Liver (tissue), 9 donors: ENCODE data around the gene ZNF844. TPM values are rescaled to one million over a fixed set of nuclear protein-coding genes. Genes with fewer than 3 reads are reported as not detected.
A peak's percentile ranks its signal among the peaks of the same experiment; 100 is the strongest.

ENCODE experiments used
- DNase-seq: peaks from one replicate; pipeline ENCODE4 v3.0.0-alpha.2; 2017; ENCODE audit warnings: low spot score
- H3K27ac ChIP-seq, 2 donors: one replicate each; pipeline ENCODE4 v1.7.0; 2013; ENCODE audit warnings: inconsistent platforms in 2 of 2, low read length in 2 of 2, control low read depth in 1 of 2, low read depth in 1 of 2, mild to moderate bottlenecking in 1 of 2
- H3K27me3 ChIP-seq, 4 donors: one replicate each; pipeline versions ENCODE4 v1.6.1 to v1.7.0; 2013; ENCODE audit warnings: low read length in 3 of 4, inconsistent platforms in 1 of 4, mild to moderate bottlenecking in 1 of 4, moderate library complexity in 1 of 4; ENCODE audit not compliant: control insufficient read depth in 4 of 4, insufficient read depth in 4 of 4
- H3K36me3 ChIP-seq, 4 donors: one replicate each; pipeline versions ENCODE4 v1.6.1 to v1.7.0; 2013; ENCODE audit warnings: low read length in 3 of 4, mild to moderate bottlenecking in 3 of 4, low read depth in 1 of 4, moderate library complexity in 1 of 4; ENCODE audit not compliant: control insufficient read depth in 4 of 4, insufficient read depth in 3 of 4
- H3K4me1 ChIP-seq, 4 donors: one replicate each; pipeline versions ENCODE4 v1.6.1 to v1.7.0; 2013; ENCODE audit warnings: low read length in 3 of 4, mild to moderate bottlenecking in 3 of 4, moderate library complexity in 1 of 4; ENCODE audit not compliant: control insufficient read depth in 4 of 4, insufficient read depth in 4 of 4
- H3K4me3 ChIP-seq, 3 donors: one replicate each; pipeline versions ENCODE4 v1.6.1 to v1.7.0; 2013; ENCODE audit warnings: low read length in 3 of 3, control low read depth in 1 of 3, low read depth in 1 of 3, mild to moderate bottlenecking in 1 of 3
- H3K9ac ChIP-seq, 2 donors: one replicate each; pipeline ENCODE4 v1.7.0; 2013; ENCODE audit warnings: low read length in 2 of 2, mild to moderate bottlenecking in 2 of 2, moderate library complexity in 2 of 2, control low read depth in 1 of 2, low read depth in 1 of 2
- H3K9me3 ChIP-seq, 4 donors: one replicate each; pipeline versions ENCODE4 v1.6.1 to v1.7.0; 2013; ENCODE audit warnings: low read length in 3 of 4; ENCODE audit not compliant: control insufficient read depth in 4 of 4
- EGR1 ChIP-seq, 2 donors: IDR thresholded peaks; 2 replicates each; pipeline ENCODE4 v1.6.1; 2016 to 2018; ENCODE audit warnings: antibody characterized with exemption in 2 of 2, low read depth in 2 of 2
- FOXA1 ChIP-seq: IDR thresholded peaks from 2 replicates; pipeline ENCODE4 v1.6.1; 2016; ENCODE audit warnings: antibody characterized with exemption
- FOXA2 ChIP-seq: IDR thresholded peaks from 2 replicates; pipeline ENCODE4 v1.6.1; 2016; ENCODE audit warnings: antibody characterized with exemption
- GABPA ChIP-seq, 2 donors: IDR thresholded peaks in 1 of 2; conservative IDR thresholded peaks in 1 of 2; 2 replicates each; pipeline ENCODE4 v1.6.1; 2016; ENCODE audit warnings: antibody characterized with exemption in 2 of 2, mild to moderate bottlenecking in 1 of 2, moderate library complexity in 1 of 2
- HNF4A ChIP-seq, 2 donors: conservative IDR thresholded peaks; 2 replicates each; pipeline ENCODE4 v1.6.1; 2016; ENCODE audit warnings: antibody characterized with exemption in 2 of 2, mild to moderate bottlenecking in 2 of 2
- MAX ChIP-seq: IDR thresholded peaks from 2 replicates; pipeline ENCODE4 v1.6.1; 2016; ENCODE audit warnings: antibody characterized with exemption
- RAD21 ChIP-seq, 2 donors: IDR thresholded peaks; 2 replicates each; pipeline ENCODE4 v1.6.1; 2016; ENCODE audit warnings: antibody characterized with exemption in 2 of 2, mild to moderate bottlenecking in 2 of 2
- REST ChIP-seq: IDR thresholded peaks from 2 replicates; pipeline ENCODE4 v1.6.1; 2016; ENCODE audit warnings: antibody characterized with exemption, mild to moderate bottlenecking
- RXRA ChIP-seq, 2 donors: IDR thresholded peaks; 2 replicates each; pipeline ENCODE4 v1.6.1; 2017 to 2018; ENCODE audit warnings: antibody characterized with exemption in 2 of 2, mild to moderate bottlenecking in 1 of 2
- SP1 ChIP-seq: IDR thresholded peaks from 2 replicates; pipeline ENCODE4 v1.6.1; 2018; ENCODE audit warnings: antibody characterized with exemption, mild to moderate bottlenecking
- TAF1 ChIP-seq: conservative IDR thresholded peaks from 2 replicates; pipeline ENCODE4 v1.6.1; 2016; ENCODE audit warnings: antibody characterized with exemption, mild to moderate bottlenecking
- YY1 ChIP-seq: IDR thresholded peaks from 2 replicates; pipeline ENCODE4 v1.6.1; 2016; ENCODE audit warnings: antibody characterized with exemption, mild to moderate bottlenecking
- ZBTB33 ChIP-seq: IDR thresholded peaks from 2 replicates; pipeline ENCODE4 v1.6.1; 2016; ENCODE audit warnings: antibody characterized with exemption
- WGBS: extraction: QIAGEN DNeasy Blood & Tissue Kit; methylation state at CpG from one replicate; pipeline ENCODE4 v1.1.7; 2013; 5-methylcytosine and 5-hydroxymethylcytosine counted together
- polyA plus RNA-seq, 2 donors: library from polyadenylated mRNA; stranded (reverse) in 1 of 2; unstranded in 1 of 2; fragments of 200-250 nt in 1 of 2; fragments of >200 nt in 1 of 2; fragmentation: Nextera tagmentation in 1 of 2; extraction: Ambion mirVana in 1 of 2; gene quantifications; one replicate each; pipeline versions ENCODE4 v1.2.1 to v1.2.3, GENCODE V29; 2013 to 2015
- total RNA-seq, 2 donors: library from RNA; depleted of rRNA; stranded (reverse); fragments of >200 nt; gene quantifications; one replicate each; pipeline ENCODE4 v1.2.3, GENCODE V29; 2014
- TF ChIP-seq, protein P1 (sequence below): IDR thresholded peaks from 2 replicates; pipeline ENCODE4 v1.6.1; 2016; ENCODE audit warnings: antibody characterized with exemption
- donor health status: healthy.
- donor health status: healthy.
- donor health status: healthy.
- donor health status: healthy.
- donor health status: healthy.

ZNF844 gene
- total and polyA plus RNA-seq, 4 donors = 0.72 to 5.6 (median 2.9) TPM

DNA sequence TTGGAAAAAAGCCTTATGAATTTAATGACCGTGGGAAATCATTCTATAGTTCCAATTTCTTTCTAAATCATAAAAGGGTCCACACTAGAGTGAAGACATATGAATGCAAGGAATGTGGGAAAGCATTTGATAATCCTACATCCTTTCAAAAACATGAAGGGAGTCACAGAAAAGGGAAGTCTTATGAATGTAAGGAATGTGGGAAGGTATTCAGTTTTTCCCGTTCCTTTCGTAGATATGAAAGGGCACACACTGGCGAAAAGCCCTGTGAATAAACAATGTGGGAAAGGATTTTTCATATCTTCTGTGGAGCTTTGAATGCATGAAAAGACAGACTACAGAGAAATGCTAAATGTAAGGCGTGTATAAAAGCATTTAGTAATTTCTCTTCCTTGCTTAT is 48.6 kb downstream of the ZNF844 start:
- WGBS = 92% methylated on average over 5 of the region's 5 CpGs

DNA sequence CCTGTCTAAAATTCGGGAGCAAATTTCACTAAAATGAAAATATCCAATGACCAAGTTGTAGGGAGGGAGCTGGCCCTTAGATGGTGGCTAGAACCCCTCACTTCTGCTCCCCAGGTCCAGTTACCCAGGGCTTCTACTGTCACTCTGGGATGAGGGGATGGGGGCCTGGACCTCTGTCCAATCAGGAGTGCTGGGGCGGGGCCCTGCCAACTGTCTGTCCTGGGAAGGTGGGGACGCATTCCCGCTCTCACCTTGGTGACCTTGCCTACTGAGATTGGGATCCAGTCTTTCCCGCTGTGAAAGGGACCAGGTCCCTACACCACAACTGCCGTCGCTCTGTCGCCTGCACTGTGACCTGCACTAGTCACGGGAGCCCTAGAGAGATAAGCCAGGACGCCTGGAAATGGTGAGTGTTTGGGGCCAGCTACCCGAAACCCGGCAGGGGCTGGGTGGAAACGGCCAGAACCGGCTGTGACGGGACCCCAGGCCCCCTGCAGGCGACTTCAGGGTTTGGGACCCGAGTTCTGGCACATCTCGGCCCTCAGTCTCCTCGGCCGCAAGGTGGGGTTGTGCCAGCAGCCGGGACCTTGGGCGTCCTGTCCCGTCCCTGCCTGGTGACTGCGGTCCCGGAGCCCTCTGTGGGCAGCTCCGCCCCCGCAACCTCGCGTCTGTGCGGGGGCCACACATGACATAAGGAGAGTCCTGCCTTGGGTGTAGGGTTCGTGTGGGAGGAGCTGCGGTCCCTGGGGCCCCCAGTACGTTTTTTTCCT is 52.9 kb downstream of the ZNF844 start:
- peak overlapping the region in 1 of 3 donors; percentile 17 for H3K4me3 ChIP-seq
- TF ChIP-seq RXRA (IDR thresholded peaks at IDR 0.05) = no peak
- TF ChIP-seq RAD21 (IDR thresholded peaks at IDR 0.05) = no peak
- no peak for TF ChIP-seq EGR1 (IDR thresholded peaks at IDR 0.05; ENCODE audit: low read depth in 2 of 2)
- no peak for TF ChIP-seq FOXA1
- no peak for TF ChIP-seq YY1
- no peak for TF ChIP-seq ZBTB33
- no peak for TF ChIP-seq HNF4A (conservative IDR thresholded peaks at IDR 0.05)
- no peak for TF ChIP-seq FOXA2
- TF ChIP-seq TAF1 = no peak
- TF ChIP-seq SP1 = no peak
- TF ChIP-seq, protein P1, sequence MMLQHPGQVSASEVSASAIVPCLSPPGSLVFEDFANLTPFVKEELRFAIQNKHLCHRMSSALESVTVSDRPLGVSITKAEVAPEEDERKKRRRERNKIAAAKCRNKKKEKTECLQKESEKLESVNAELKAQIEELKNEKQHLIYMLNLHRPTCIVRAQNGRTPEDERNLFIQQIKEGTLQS = no peak
- no peaks in the 10 kb centered on the region for H3K4me1 ChIP-seq
- peaks cover 0 to 11% (median 8%) of the 10 kb centered on the region in 4 donors for H3K9me3 ChIP-seq
- DNase-seq = no peak
- 67% methylated on average over 33 of the region's 33 CpGs for WGBS
- H3K9ac ChIP-seq = no peak overlapping the region
- no peak overlapping the region for H3K27ac ChIP-seq
- peaks cover 0 to 5% (median 4%) of the 10 kb centered on the region in 4 donors for H3K36me3 ChIP-seq
- H3K27me3 ChIP-seq = no peaks in the 10 kb centered on the region

More for the DNA sequence above, 48.6 kb downstream of the ZNF844 start:
- no peak overlapping the region for H3K9ac ChIP-seq
- DNase-seq = no peak
- no peak overlapping the region for H3K27ac ChIP-seq
- TF ChIP-seq, protein P1 = no peak
- no peak for TF ChIP-seq GABPA (IDR thresholded peaks at IDR 0.05 in 1 of 2, conservative IDR thresholded peaks at IDR 0.05 in 1 of 2)
- no peak for TF ChIP-seq FOXA1
- no peak for TF ChIP-seq SP1
- TF ChIP-seq TAF1 = no peak
- TF ChIP-seq REST = no peak
- no peak for TF ChIP-seq MAX
- no peak for TF ChIP-seq FOXA2
- peaks cover 0 to 18% (median 15%) of the 10 kb centered on the region in 4 donors for H3K36me3 ChIP-seq
- H3K4me3 ChIP-seq = peak overlapping the region in 1 of 3 donors; percentile 51
- H3K4me1 ChIP-seq = no peaks in the 10 kb centered on the region
- H3K27me3 ChIP-seq = no peaks in the 10 kb centered on the region
- H3K9me3 ChIP-seq = peaks cover 5 to 29% (median 19%) of the 10 kb centered on the region in 4 donors
